Stomach (tissue), 9 donors: ENCODE results near the gene FDXR. TPM values are rescaled to one million over a fixed set of nuclear protein-coding genes. Genes with fewer than 3 reads are reported as not detected.

Experiments
- DNase-seq, 2 donors: peaks; one replicate each; pipeline versions ENCODE4 v3.0.0 to v3.0.0-alpha.2; 2013 to 2019
- H3K27ac ChIP-seq, 5 donors: fragments of 200-600 bp in 4 of 5; sonication (generic) in 4 of 5; one replicate each; pipeline ENCODE4 v1.5.1; 2013 to 2019; ENCODE audit warnings: mild to moderate bottlenecking in 1 of 5, moderate library complexity in 1 of 5
- H3K27me3 ChIP-seq, 3 donors: fragments of 200-600 bp; sonication (generic); one replicate each; pipeline ENCODE4 v1.5.1; 2017 to 2019; ENCODE audit warnings: mixed run types in 1 of 3
- H3K36me3 ChIP-seq, 4 donors: fragments of 200-600 bp; sonication (generic); 1 replicate in 3 of 4; 2 replicates in 1 of 4; pipeline ENCODE4 v1.5.1; 2016 to 2019
- H3K4me1 ChIP-seq, 4 donors: fragments of 200-600 bp; sonication (generic); one replicate each; pipeline ENCODE4 v1.5.1; 2016 to 2019
- H3K4me3 ChIP-seq, 4 donors: fragments of 200-600 bp; sonication (generic) in 3 of 4; one replicate each; pipeline ENCODE4 v1.5.1; 2016 to 2019; ENCODE audit warnings: mild to moderate bottlenecking in 1 of 4
- H3K9me3 ChIP-seq, 4 donors: fragments of 200-600 bp; sonication (generic); one replicate each; pipeline ENCODE4 v1.5.1; 2016 to 2019
- CTCF ChIP-seq, 7 experiments: fragments of 450-650 bp in 4 of 7; fragments of 200-600 bp in 3 of 7; sonication (generic) in 3 of 7; IDR thresholded peaks; one replicate each; pipeline ENCODE4 v1.5.1; 2016 to 2019; ENCODE audit warnings: antibody characterized with exemption in 7 of 7, control low read depth in 2 of 7, mild to moderate bottlenecking in 1 of 7
- EP300 ChIP-seq: sonication (generic); formaldehyde crosslinking; IDR thresholded peaks from one replicate; pipeline ENCODE4 v1.6.1; 2017; ENCODE audit warnings: antibody characterized with exemption
- POLR2A ChIP-seq, 4 donors: fragments of 450-650 bp; IDR thresholded peaks; one replicate each; pipeline ENCODE4 v1.6.1; 2016; ENCODE audit warnings: antibody characterized with exemption in 4 of 4, control low read depth in 2 of 4, mild to moderate bottlenecking in 1 of 4, moderate library complexity in 1 of 4
- POLR2AphosphoS5 ChIP-seq, 3 donors: sonication (generic); formaldehyde crosslinking; IDR thresholded peaks; one replicate each; pipeline ENCODE4 v1.6.1; 2016; ENCODE audit warnings: antibody characterized with exemption in 3 of 3
- WGBS, 5 donors: extraction: QIAGEN DNeasy Blood & Tissue Kit in 3 of 5; methylation state at CpG; one replicate each; pipeline versions ENCODE4 v1.1.5 to v1.1.7; 2013 to 2018; 5-methylcytosine and 5-hydroxymethylcytosine counted together
- intact Hi-C: fragments of 100-400 bp; cut with DNase I; formaldehyde crosslinking; loops from one replicate; pipeline ENCODE4 v1.15.1; 2023; ENCODE audit warnings: low total_unique reads
- polyA plus RNA-seq, 3 donors: library from polyadenylated mRNA; stranded (reverse); fragments of 200-250 nt; gene quantifications; one replicate each; pipeline ENCODE4 v1.2.3, GENCODE V29; 2013
- total RNA-seq, 5 donors: library from RNA; depleted of rRNA; stranded (reverse); fragments of >200 nt; gene quantifications; one replicate each; pipeline versions ENCODE4 v1.1.0 to v1.2.3, GENCODE V29; 2014 to 2016
- donor health status: healthy with polysubstance abuse.
- donor health status: Bipolar disorder and iron deficiency.
- donor health status: healthy.

Gene FDXR
- total and polyA plus RNA-seq, 8 donors, result 0.58 to 94.1 (median 13.9) TPM

- peaks cover 22 to 97% (median 68%) of the 10 kb centered on the region in 3 donors for H3K27me3 ChIP-seq
- H3K4me1 ChIP-seq, result peaks cover 22 to 27% (median 25%) of the 10 kb centered on the region in 4 donors
- peak in 1 of 2 donors; percentile 41 for DNase-seq
- intact Hi-C loops, result no loop called here
- no peak overlapping the region for H3K4me3 ChIP-seq
- H3K27ac ChIP-seq, result no peak overlapping the region
- no peaks in the 10 kb centered on the region for H3K9me3 ChIP-seq
- 56 to 68% (median 62%) methylated on average over 17 to 19 of the region's 19 CpGs for WGBS, 5 donors
- no peaks in the 10 kb centered on the region for H3K36me3 ChIP-seq
- TF ChIP-seq CTCF (IDR thresholded peaks at IDR 0.05) (no peak), EP300 (no peak)
These were observed 48.4 kb upstream of the FDXR start for GRCh38 chr17:74921026-74921681.

GRCh38 chr17:74920642-74921025, 47.8 kb upstream of the FDXR start:
- intact Hi-C loops, result no loop called here

GRCh38 chr17:74920306-74920620, 47.5 kb upstream of the FDXR start:
- peaks cover 22 to 27% (median 25%) of the 10 kb centered on the region in 4 donors for H3K4me1 ChIP-seq
- 56 to 95% (median 79%) methylated on average over 22 to 27 of the region's 27 CpGs for WGBS, 5 donors
- peaks cover 22 to 97% (median 59%) of the 10 kb centered on the region in 3 donors for H3K27me3 ChIP-seq
- H3K4me3 ChIP-seq, result no peak overlapping the region
- no peak for TF ChIP-seq EP300
- no peak for TF ChIP-seq POLR2AphosphoS5 (IDR thresholded peaks at IDR 0.05)
- no peak for TF ChIP-seq CTCF (IDR thresholded peaks at IDR 0.05)
- TF ChIP-seq POLR2A (IDR thresholded peaks at IDR 0.05), result no peak
- no peak overlapping the region for H3K27ac ChIP-seq
- no peak for DNase-seq
- no peaks in the 10 kb centered on the region for H3K9me3 ChIP-seq
- intact Hi-C loops, result no loop called here
- H3K36me3 ChIP-seq, result no peaks in the 10 kb centered on the region

More at GRCh38 chr17:74920642-74921025, 47.8 kb upstream of the FDXR start:
- Histone ChIP-seq H3K36me3 (no peaks in the 10 kb centered on the region), H3K27me3 (peaks cover 22 to 97% (median 63%) of the 10 kb centered on the region in 3 donors), H3K9me3 (no peaks in the 10 kb centered on the region), H3K4me3 (no peak overlapping the region), H3K27ac (no peak overlapping the region), H3K4me1 (peaks cover 22 to 27% (median 25%) of the 10 kb centered on the region in 4 donors)
- WGBS, 5 donors, result 46 to 58% (median 56%) methylated on average over 6 of the region's 6 CpGs
- DNase-seq, result no peak
- TF ChIP-seq POLR2AphosphoS5 (IDR thresholded peaks at IDR 0.05) (no peak), POLR2A (IDR thresholded peaks at IDR 0.05) (no peak), CTCF (IDR thresholded peaks at IDR 0.05) (no peak), EP300 (no peak)

GRCh38 chr17:74919440-74920305, 46.9 kb upstream of the FDXR start:
- Histone ChIP-seq H3K9me3 (no peaks in the 10 kb centered on the region), H3K27me3 (peaks cover 22 to 97% (median 54%) of the 10 kb centered on the region in 3 donors), H3K36me3 (no peaks in the 10 kb centered on the region), H3K4me3 (no peak overlapping the region), H3K4me1 (peaks cover 21 to 25% (median 22%) of the 10 kb centered on the region in 4 donors), H3K27ac (no peak overlapping the region)
- TF ChIP-seq POLR2AphosphoS5 (IDR thresholded peaks at IDR 0.05) (no peak), EP300 (no peak), POLR2A (IDR thresholded peaks at IDR 0.05) (no peak), CTCF (IDR thresholded peaks at IDR 0.05) (no peak)
- intact Hi-C loops, result no loop called here
- DNase-seq, result peak; percentile 33 to 40
- WGBS, 5 donors, result 58 to 73% (median 65%) methylated on average over 37 to 67 of the region's 67 CpGs
